HL-60 (cell line): Measurements from ENCODE around the gene SMIM13.

Experiments used
- GABPA ChIP-seq: IDR thresholded peaks from 2 replicates; pipeline ENCODE4 v1.6.1; 2012; ENCODE audit warnings: low read depth
- POLR2AphosphoS5 ChIP-seq: IDR thresholded peaks from 2 replicates; pipeline ENCODE4 v1.6.1; 2012; ENCODE audit warnings: low read depth
- SPI1 ChIP-seq: IDR thresholded peaks from 2 replicates; pipeline ENCODE4 v1.6.1; 2012; ENCODE audit warnings: low read depth, mild to moderate bottlenecking, borderline replicate concordance
- TF ChIP-seq, protein P1 (sequence below): IDR thresholded peaks from one replicate; pipeline ENCODE4 v1.5.1; 2011; ENCODE audit warnings: low read length, control low read depth, inconsistent platforms; ENCODE audit not compliant: insufficient read depth

GRCh38 chr6:11093376-11093625 is 333 bp upstream of the SMIM13 start:
- TF ChIP-seq, protein P1, sequence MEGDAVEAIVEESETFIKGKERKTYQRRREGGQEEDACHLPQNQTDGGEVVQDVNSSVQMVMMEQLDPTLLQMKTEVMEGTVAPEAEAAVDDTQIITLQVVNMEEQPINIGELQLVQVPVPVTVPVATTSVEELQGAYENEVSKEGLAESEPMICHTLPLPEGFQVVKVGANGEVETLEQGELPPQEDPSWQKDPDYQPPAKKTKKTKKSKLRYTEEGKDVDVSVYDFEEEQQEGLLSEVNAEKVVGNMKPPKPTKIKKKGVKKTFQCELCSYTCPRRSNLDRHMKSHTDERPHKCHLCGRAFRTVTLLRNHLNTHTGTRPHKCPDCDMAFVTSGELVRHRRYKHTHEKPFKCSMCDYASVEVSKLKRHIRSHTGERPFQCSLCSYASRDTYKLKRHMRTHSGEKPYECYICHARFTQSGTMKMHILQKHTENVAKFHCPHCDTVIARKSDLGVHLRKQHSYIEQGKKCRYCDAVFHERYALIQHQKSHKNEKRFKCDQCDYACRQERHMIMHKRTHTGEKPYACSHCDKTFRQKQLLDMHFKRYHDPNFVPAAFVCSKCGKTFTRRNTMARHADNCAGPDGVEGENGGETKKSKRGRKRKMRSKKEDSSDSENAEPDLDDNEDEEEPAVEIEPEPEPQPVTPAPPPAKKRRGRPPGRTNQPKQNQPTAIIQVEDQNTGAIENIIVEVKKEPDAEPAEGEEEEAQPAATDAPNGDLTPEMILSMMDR = no peak
- TF ChIP-seq POLR2AphosphoS5 (no peak), SPI1 (no peak), GABPA (no peak)
